Prostate gland (tissue), 2 donors: Measurements from ENCODE around the gene DUSP15.

Experiments used
- POLR2A ChIP-seq: fragments of 450-650 bp; IDR thresholded peaks from one replicate; pipeline ENCODE4 v1.6.1; 2016; ENCODE audit warnings: antibody characterized with exemption, mild to moderate bottlenecking
- TF ChIP-seq, protein P1 (sequence below), 4 experiments: fragments of 200-600 bp in 2 of 4; fragments of 450-650 bp in 2 of 4; sonication (generic) in 2 of 4; IDR thresholded peaks; 1 replicate in 3 of 4; 2 replicates in 1 of 4; pipeline ENCODE4 v1.5.1; 2016 to 2019; ENCODE audit warnings: antibody characterized with exemption in 4 of 4, mild to moderate bottlenecking in 2 of 4, moderate library complexity in 2 of 4

- TF ChIP-seq, protein P1, sequence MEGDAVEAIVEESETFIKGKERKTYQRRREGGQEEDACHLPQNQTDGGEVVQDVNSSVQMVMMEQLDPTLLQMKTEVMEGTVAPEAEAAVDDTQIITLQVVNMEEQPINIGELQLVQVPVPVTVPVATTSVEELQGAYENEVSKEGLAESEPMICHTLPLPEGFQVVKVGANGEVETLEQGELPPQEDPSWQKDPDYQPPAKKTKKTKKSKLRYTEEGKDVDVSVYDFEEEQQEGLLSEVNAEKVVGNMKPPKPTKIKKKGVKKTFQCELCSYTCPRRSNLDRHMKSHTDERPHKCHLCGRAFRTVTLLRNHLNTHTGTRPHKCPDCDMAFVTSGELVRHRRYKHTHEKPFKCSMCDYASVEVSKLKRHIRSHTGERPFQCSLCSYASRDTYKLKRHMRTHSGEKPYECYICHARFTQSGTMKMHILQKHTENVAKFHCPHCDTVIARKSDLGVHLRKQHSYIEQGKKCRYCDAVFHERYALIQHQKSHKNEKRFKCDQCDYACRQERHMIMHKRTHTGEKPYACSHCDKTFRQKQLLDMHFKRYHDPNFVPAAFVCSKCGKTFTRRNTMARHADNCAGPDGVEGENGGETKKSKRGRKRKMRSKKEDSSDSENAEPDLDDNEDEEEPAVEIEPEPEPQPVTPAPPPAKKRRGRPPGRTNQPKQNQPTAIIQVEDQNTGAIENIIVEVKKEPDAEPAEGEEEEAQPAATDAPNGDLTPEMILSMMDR (IDR thresholded peaks at IDR 0.05), result no peak
- TF ChIP-seq POLR2A, result no peak
These were observed 7.4 kb upstream of the DUSP15 start for GRCh38 chr20:31877684-31878083.
